SH-SY5Y (cell line): ENCODE measurements around the gene RAB6A.

Experiments used
- GATA2 ChIP-seq: IDR thresholded peaks from 2 replicates; pipeline ENCODE4 v1.6.1; 2011; ENCODE audit warnings: mild to moderate bottlenecking, low read depth, low read length
- GATA3 ChIP-seq: IDR thresholded peaks from 2 replicates; pipeline ENCODE4 v1.6.1; 2011; ENCODE audit warnings: low read depth, mild to moderate bottlenecking, low read length, moderate library complexity

DNA sequence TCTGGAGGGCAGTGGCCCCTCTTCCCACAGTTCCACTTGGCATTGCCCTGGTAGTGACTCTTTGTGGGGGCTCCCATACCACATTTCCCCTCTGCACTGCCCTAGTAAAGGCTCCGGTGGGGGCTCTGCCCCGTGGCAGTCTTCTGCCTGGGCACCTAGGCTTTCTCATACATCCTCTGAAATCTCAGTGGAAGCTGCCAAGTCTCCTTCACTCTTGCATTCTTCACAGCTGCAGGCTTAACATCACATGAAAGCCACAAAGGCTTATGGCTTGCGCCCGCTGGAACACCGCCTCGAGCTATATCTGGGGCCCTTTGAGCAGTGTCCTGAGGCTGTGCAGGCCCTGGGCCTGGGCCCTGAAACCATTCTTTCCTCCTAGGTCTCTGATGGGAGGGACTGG is 89.2 kb downstream of the RAB6A start:
- no peak for TF ChIP-seq GATA2
- TF ChIP-seq GATA3, result no peak
